GM12865 (cell line): Measurements from ENCODE around the gene APELA.
A peak's percentile ranks its signal among the peaks of the same experiment; 100 is the strongest.

Experiments used
- DNase-seq: peaks from one replicate; pipeline ENCODE4 v3.0.0; 2010; ENCODE audit warnings: low read depth
- H3K4me3 ChIP-seq: 2 replicates; pipeline ENCODE4 v1.5.1; 2011; ENCODE audit warnings: mild to moderate bottlenecking, low read depth, low read length, control low read depth
- TF ChIP-seq, protein P1 (sequence below): IDR thresholded peaks from 2 replicates; pipeline ENCODE4 v1.5.1; 2011; ENCODE audit warnings: low read length, control low read depth, low read depth, inconsistent platforms; ENCODE audit not compliant: insufficient read depth; ENCODE audit errors: missing control alignments

Gene APELA, protein sequence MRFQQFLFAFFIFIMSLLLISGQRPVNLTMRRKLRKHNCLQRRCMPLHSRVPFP

DNA sequence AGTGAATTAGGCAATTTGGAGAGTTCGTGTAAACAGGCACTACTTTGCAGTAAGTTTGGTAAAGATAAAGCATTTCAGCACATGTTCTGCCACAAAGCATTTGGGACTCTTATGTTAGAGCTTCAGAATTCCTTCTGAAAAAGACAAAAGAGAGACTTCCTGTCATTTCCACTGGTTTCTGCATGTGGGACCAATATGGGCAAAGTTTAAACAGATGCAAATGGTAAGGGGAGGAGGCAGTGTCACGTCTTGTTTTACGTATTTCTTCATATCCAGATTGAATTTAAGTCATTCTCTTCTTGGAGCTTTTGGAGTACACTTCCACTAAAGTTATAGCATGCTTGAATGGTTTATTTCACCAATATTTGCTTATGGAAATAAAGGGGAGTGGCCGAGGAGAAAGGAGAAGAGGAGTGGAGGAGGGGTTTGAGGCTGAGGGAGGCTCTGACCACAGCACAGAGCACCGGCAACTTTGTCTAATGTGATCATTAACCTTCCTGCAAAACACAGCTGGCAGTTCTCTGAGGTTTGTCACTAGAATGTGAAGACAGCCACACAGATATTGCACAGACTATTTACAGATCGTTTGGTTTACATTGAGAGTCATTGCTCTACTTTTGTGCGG lies at the start of gene APELA:
APELA (plus strand) TSS at position 479 of the 625 bp plus-strand sequence. CDS start 154 bp downstream, outside the sequence.
- peak within 1 kb of the TSS; percentile 42 for H3K4me3 ChIP-seq

DNA sequence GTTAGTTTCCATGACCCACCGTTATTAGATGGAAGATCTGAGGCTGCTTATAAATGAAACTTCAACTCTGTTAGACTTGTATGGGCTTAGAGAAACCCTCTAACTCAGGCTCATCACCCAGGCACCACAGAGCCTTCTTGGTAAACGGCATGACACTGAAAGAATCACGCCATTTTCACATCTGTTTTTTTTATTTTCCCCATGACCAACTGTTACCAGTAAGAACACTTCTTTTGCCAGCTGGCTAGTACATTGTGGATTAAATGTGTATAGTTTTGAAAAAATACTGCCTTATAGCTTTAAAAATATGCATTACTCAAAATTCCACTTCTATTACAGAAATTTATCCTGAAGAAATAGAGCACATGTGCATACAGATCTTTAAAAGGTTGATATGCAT lies 48.0 kb upstream of the APELA start:
- DNase-seq = peak; percentile 10
- TF ChIP-seq, protein P1, sequence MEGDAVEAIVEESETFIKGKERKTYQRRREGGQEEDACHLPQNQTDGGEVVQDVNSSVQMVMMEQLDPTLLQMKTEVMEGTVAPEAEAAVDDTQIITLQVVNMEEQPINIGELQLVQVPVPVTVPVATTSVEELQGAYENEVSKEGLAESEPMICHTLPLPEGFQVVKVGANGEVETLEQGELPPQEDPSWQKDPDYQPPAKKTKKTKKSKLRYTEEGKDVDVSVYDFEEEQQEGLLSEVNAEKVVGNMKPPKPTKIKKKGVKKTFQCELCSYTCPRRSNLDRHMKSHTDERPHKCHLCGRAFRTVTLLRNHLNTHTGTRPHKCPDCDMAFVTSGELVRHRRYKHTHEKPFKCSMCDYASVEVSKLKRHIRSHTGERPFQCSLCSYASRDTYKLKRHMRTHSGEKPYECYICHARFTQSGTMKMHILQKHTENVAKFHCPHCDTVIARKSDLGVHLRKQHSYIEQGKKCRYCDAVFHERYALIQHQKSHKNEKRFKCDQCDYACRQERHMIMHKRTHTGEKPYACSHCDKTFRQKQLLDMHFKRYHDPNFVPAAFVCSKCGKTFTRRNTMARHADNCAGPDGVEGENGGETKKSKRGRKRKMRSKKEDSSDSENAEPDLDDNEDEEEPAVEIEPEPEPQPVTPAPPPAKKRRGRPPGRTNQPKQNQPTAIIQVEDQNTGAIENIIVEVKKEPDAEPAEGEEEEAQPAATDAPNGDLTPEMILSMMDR = no peak

More for the DNA sequence above, at the start of gene APELA:
- TF ChIP-seq, protein P1 = no peak
- DNase-seq = peak; percentile 88

DNA sequence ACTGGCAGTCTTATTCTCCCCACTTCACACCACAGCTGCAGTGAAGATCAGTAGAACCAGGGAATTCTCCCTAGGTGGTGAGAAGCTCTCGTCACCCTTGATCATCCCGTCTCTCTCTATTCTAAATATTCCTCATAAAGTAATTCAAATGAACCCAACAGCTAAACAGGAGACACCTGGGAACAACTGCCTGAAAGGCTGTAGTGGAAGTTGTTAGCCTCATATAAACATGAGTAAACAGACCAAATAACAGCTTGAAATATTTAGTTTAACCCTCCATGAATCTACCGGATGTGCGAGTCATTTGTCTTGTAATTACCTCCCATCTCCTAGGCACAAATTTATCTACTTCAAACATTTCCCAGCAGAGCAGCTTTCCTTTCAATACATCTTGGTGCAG lies 30.4 kb upstream of the APELA start:
- H3K4me3 ChIP-seq = no peak overlapping the region
- DNase-seq = no peak
- TF ChIP-seq, protein P1 = no peak

More for the DNA sequence above, 48.0 kb upstream of the APELA start:
- H3K4me3 ChIP-seq = no peak overlapping the region

DNA sequence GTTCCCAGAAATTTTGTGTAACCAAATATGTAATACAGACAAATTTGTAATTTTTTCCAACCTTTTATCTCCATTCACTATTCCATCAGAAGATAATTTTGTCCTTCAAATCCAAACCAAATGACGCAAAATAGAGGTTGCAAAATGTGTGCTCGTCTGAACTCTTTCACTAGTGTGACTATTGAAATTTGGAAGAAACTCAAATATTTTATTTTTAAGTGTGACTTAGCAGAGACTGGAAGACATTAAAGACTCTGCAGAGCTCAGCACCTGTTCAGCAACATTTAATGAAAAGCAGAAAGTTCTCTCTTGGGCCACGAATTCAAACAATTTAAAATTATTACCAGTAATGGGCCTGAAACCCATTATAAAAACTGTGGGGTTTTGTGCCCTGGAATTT lies 30.0 kb upstream of the APELA start:
- no peak overlapping the region for H3K4me3 ChIP-seq
- no peak for DNase-seq
- TF ChIP-seq, protein P1 = no peak

DNA sequence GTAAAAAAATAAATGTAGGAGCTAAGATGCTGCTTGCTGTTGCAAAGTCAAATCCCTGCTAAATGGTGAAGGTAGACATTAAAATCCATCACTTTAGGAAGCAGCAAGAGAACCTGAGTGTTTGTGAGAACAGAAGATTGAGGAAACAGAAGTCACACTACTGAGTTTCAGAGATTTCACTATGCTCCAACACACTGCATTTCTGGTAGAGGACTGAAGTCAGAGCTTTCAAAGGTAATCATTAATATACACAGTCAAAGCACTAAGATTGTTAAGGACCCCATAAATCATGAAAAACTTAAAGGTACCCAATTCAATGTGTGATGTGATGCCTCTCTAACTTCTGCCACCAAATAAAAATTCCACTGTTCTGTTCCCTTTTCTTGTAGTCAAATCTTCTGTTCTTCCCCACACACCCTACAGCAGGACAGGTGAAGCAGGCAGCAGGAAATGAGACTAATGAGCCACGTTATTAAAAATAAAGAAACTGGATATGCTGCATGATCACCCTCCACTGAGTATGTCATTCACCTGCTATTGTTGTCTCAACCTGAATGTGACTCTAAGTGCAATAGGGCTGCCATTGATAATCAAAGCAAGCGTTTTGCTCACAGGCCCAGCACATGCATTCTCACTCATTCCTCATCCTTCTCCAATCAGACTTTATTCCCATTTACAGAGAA lies 28.9 kb upstream of the APELA start:
- DNase-seq = no peak
- TF ChIP-seq, protein P1 = no peak

DNA sequence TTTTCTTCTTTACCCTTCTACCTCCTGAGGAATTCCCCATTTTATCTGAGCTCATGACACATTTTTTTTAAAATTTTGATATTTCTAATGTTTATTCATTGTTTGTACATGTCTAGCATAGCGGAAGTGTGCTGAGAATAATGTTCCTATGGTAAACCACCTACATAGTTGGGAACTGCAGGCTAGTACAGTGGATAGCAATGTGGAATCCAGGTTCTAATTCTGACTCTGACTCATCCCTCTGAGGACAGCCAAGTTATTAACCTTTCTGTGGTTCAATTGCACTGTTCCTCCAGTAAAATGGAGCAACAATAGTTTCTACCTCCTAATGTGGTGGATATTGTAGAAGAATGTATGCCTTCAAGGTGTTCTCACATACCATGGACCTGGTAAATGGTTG lies 20.6 kb upstream of the APELA start:
- TF ChIP-seq, protein P1 = no peak
- H3K4me3 ChIP-seq = no peak overlapping the region
- no peak for DNase-seq

More for the DNA sequence above, 28.9 kb upstream of the APELA start:
- H3K4me3 ChIP-seq = no peak overlapping the region
